K562 (cell line): Measurements from ENCODE around the gene ZSWIM8. TPM values are rescaled to one million over a fixed set of nuclear protein-coding genes. Genes with fewer than 3 reads are reported as not detected.

ENCODE experiments used
- CTBP1 ChIP-seq: fragments of 450-650 bp; IDR thresholded peaks from 2 replicates; pipeline ENCODE4 v1.6.1; 2016; ENCODE audit warnings: borderline replicate concordance
- E2F5 ChIP-seq: sonication (generic); formaldehyde crosslinking; IDR thresholded peaks from 2 replicates; pipeline ENCODE4 v1.8.0; 2022; ENCODE audit warnings: mild to moderate bottlenecking, missing genetic modification reagents
- EHMT2 ChIP-seq: fragments of 450-650 bp; IDR thresholded peaks from 2 replicates; pipeline ENCODE4 v1.6.1; 2018; ENCODE audit warnings: antibody characterized with exemption
- ETV1 ChIP-seq: fragments of 450-650 bp; conservative IDR thresholded peaks from 2 replicates; pipeline ENCODE4 v1.6.1; 2016; ENCODE audit warnings: missing genetic modification characterization, control low read depth, low read depth, missing compliant biosample characterization
- FOSL1 ChIP-seq: fragments of 200-800 bp; sonication (Bioruptor generic); conservative IDR thresholded peaks from 2 replicates; pipeline ENCODE4 v1.6.1; 2016; ENCODE audit warnings: missing genetic modification characterization, missing compliant biosample characterization
- HBP1 ChIP-seq: fragments of 450-650 bp; formaldehyde crosslinking; IDR thresholded peaks from 2 replicates; pipeline ENCODE4 v1.4.0; 2022; ENCODE audit warnings: missing genetic modification characterization
- HMGXB4 ChIP-seq: sonication (generic); formaldehyde crosslinking; IDR thresholded peaks from 2 replicates; pipeline ENCODE4 v1.8.1; 2023; ENCODE audit warnings: mild to moderate bottlenecking, missing genetic modification reagents
- MYBL2 ChIP-seq, 2 experiments: fragments of 450-650 bp in 1 of 2; sonication (generic) in 1 of 2; formaldehyde crosslinking in 1 of 2; IDR thresholded peaks; 2 replicates each; pipeline versions ENCODE4 v1.6.1 to v1.8.1; 2017 to 2022; ENCODE audit warnings: borderline replicate concordance in 1 of 2, inconsistent platforms in 1 of 2, low read depth in 1 of 2, mild to moderate bottlenecking in 1 of 2, missing genetic modification reagents in 1 of 2, moderate library complexity in 1 of 2
- NFRKB ChIP-seq: fragments of 450-650 bp; IDR thresholded peaks from 2 replicates; pipeline ENCODE4 v1.6.1; 2016; ENCODE audit warnings: low read depth
- TEAD1 ChIP-seq, 2 experiments: fragments of 450-650 bp in 1 of 2; sonication (generic) in 1 of 2; formaldehyde crosslinking; IDR thresholded peaks; 2 replicates each; pipeline versions ENCODE4 v1.4.0 to v1.8.0; 2020 to 2022; ENCODE audit warnings: mild to moderate bottlenecking in 2 of 2, missing genetic modification reagents in 1 of 2
- TFAP4 ChIP-seq: sonication (generic); formaldehyde crosslinking; IDR thresholded peaks from 2 replicates; pipeline ENCODE4 v1.8.0; 2022; ENCODE audit warnings: missing genetic modification reagents, mild to moderate bottlenecking, moderate library complexity, borderline replicate concordance
- TSHZ1 ChIP-seq: fragments of 250-450 bp; sonication (Bioruptor Pico); IDR thresholded peaks from 2 replicates; pipeline ENCODE4 v1.4.0; 2020; ENCODE audit warnings: mild to moderate bottlenecking, moderate library complexity
- ZNF444 ChIP-seq: fragments of 250-450 bp; sonication (Bioruptor Pico); IDR thresholded peaks from 2 replicates; pipeline ENCODE4 v1.4.0; 2020; ENCODE audit warnings: mild to moderate bottlenecking, moderate library complexity
- polyA plus RNA-seq, 8 experiments: library from polyadenylated mRNA; depleted of rRNA in 4 of 8; stranded (reverse) in 5 of 8; unstranded in 3 of 8; fragments of >200 nt; fragmentation: Nextera tagmentation in 2 of 8; fragmentation: Illumina TruSeq in 1 of 8; extraction: Ambion mirVana in 2 of 8; extraction: Trizol in 1 of 8; gene quantifications; 2 replicates each; pipeline versions ENCODE4 v1.2.1 to v1.2.3, GENCODE V29; 2011 to 2014; ENCODE audit warnings: inconsistent platforms in 1 of 8, missing spikeins in 1 of 8
- total RNA-seq, 7 experiments: library from RNA; depleted of rRNA in 6 of 7; stranded (reverse); fragments of >200 nt in 6 of 7; fragmentation: Illumina TruSeq in 2 of 7; extraction: Trizol in 2 of 7; gene quantifications; 2 replicates each; pipeline versions ENCODE4 v1.2.1 to v1.2.3, GENCODE V29; 2011 to 2021; ENCODE audit warnings: low replicate concordance in 1 of 7

ZSWIM8 gene
- total and polyA plus RNA-seq, 9 of the 15 experiments (the other 6 are each of a cell fraction or from before 2014, with no cell fraction given) = 5.6 to 47.8 (median 26.7) TPM

GRCh38 chr10:73774637-73775036, 10.8 kb upstream of the ZSWIM8 start (continued):
- TF ChIP-seq FOSL1 (tag) = no peak
- TF ChIP-seq TEAD1 (CRISPR knock-in tag; IDR thresholded peaks at IDR 0.05) = peak in 1 of 2 experiments; percentile 21; a peak in 1 of 4 replicates
- TF ChIP-seq HBP1 (CRISPR knock-in tag) = 0 out of 2 replicates have a peak, but pooled peaks have one; percentile 22
- TF ChIP-seq TSHZ1 (CRISPR knock-in tag) = no peak
- TF ChIP-seq TFAP4 (CRISPR knock-in tag) = 0 out of 2 replicates have a peak, but pooled peaks have one; percentile 17
- TF ChIP-seq E2F5 (CRISPR knock-in tag) = no peak
- TF ChIP-seq EHMT2 = peak; percentile 12; the same call in 1 of the 2 replicates
- 0 out of 2 replicates have a peak, but pooled peaks have one; percentile 46 for TF ChIP-seq ZNF444 (CRISPR knock-in tag)
- TF ChIP-seq MYBL2 (IDR thresholded peaks at IDR 0.05; ENCODE audit: low read depth) = no peak
- no peak for TF ChIP-seq MYBL2 (CRISPR knock-in tag; IDR thresholded peaks at IDR 0.05; ENCODE audit: borderline replicate concordance)
- TF ChIP-seq ETV1 = no peak
- TF ChIP-seq CTBP1 = peak; percentile 75; the same call in 1 of the 2 replicates
- TF ChIP-seq HMGXB4 (CRISPR knock-in tag) = no peak
- TF ChIP-seq NFRKB = no peak
- TF ChIP-seq, all 486 proteins: peak for 40
